Calu3 (cell line): ENCODE measurements around the gene PTGES3. TPM values are rescaled to one million over a fixed set of nuclear protein-coding genes. Genes with fewer than 3 reads are reported as not detected.
A peak's percentile ranks its signal among the peaks of the same experiment; 100 is the strongest.

Experiments used
- BruUV-seq: library from RNA; stranded (reverse); fragments of 400-500 nt; replicated peaks from 2 replicates; lab custom pipeline; 2021; lab: Mats Ljungman, UMichigan
- CTCF ChIA-PET: fragments of 300-600 bp; sonication (Branson Sonifier 250); formaldehyde crosslinking; loops from one replicate; lab custom pipeline; 2022; ENCODE audit warnings: antibody characterized with exemption; lab: Charles Lee
- DNase-seq: peaks from one replicate; pipeline ENCODE4 v3.0.0; 2022
- H3K27ac Mint-ChIP-seq: one replicate; pipeline ENCODE4 v1.8.0; 2022; ENCODE audit warnings: mixed read lengths; ENCODE audit not compliant: unreplicated experiment
- H3K27me3 Mint-ChIP-seq: one replicate; pipeline ENCODE4 v1.8.0; 2022; ENCODE audit warnings: mixed read lengths; ENCODE audit not compliant: unreplicated experiment
- H3K36me3 Mint-ChIP-seq: one replicate; pipeline ENCODE4 v1.8.0; 2022; ENCODE audit warnings: mild to moderate bottlenecking, moderate library complexity, mixed read lengths; ENCODE audit not compliant: insufficient read depth, unreplicated experiment
- H3K4me1 Mint-ChIP-seq: one replicate; pipeline ENCODE4 v1.8.0; 2022; ENCODE audit warnings: mild to moderate bottlenecking, low read depth, mixed read lengths; ENCODE audit not compliant: unreplicated experiment
- H3K4me3 Mint-ChIP-seq: one replicate; pipeline ENCODE4 v1.8.0; 2022; ENCODE audit warnings: mild to moderate bottlenecking, low read depth, moderate library complexity, mixed read lengths; ENCODE audit not compliant: unreplicated experiment
- H3K9me3 Mint-ChIP-seq: one replicate; pipeline ENCODE4 v1.8.0; 2022; ENCODE audit warnings: low read depth, mixed read lengths; ENCODE audit not compliant: unreplicated experiment
- intact Hi-C: fragments of 100-400 bp; cut with micrococcal nuclease; formaldehyde crosslinking; loops from one replicate; pipeline ENCODE4 v1.10.0; 2022; ENCODE audit not compliant: unreplicated experiment
- total RNA-seq: library from RNA; stranded (reverse); gene quantifications from 2 replicates; pipeline ENCODE4 v1.2.3, GENCODE V29; 2022
- TF ChIP-seq, protein P1 (sequence below): fragments of 200-600 bp; IDR thresholded peaks from one replicate; pipeline ENCODE4 v1.8.0; 2022; ENCODE audit warnings: antibody characterized with exemption; ENCODE audit not compliant: unreplicated experiment

PTGES3 gene
- total RNA-seq, 1 experiment from 2014 or later = 437 TPM

DNA sequence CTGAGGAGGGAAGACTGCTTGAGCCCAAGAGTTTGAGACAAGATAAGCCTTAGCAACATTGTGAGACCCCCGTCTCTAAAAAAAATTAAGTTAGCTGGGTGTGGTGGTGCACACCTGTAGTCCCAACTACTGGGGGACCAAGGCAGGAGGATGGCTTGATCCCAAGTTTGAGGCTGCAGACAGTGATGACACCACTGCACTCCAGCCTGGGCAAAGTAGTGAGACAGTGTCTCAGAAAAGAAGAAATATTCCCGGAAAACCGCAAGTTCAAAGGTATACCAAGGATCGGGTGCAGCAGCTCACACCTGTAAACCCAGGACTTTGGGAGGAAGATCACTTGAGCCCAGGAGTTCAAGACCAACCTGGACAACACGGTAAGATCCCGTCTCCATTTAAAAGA is 5.8 kb downstream of the PTGES3 start:
- no peaks in the 10 kb centered on the region for H3K27me3 Mint-ChIP-seq
- H3K27ac Mint-ChIP-seq = peak overlapping the region; percentile 100
- CTCF ChIA-PET = interaction anchor here (1.0 kb wide), 1 partner anchor 59 kb away, joined by 3 read pairs; no protein-coding TSS in a partner anchor
- no peaks in the 10 kb centered on the region for H3K9me3 Mint-ChIP-seq
- peaks cover 93% of the 10 kb centered on the region for H3K36me3 Mint-ChIP-seq
- TF ChIP-seq, protein P1, sequence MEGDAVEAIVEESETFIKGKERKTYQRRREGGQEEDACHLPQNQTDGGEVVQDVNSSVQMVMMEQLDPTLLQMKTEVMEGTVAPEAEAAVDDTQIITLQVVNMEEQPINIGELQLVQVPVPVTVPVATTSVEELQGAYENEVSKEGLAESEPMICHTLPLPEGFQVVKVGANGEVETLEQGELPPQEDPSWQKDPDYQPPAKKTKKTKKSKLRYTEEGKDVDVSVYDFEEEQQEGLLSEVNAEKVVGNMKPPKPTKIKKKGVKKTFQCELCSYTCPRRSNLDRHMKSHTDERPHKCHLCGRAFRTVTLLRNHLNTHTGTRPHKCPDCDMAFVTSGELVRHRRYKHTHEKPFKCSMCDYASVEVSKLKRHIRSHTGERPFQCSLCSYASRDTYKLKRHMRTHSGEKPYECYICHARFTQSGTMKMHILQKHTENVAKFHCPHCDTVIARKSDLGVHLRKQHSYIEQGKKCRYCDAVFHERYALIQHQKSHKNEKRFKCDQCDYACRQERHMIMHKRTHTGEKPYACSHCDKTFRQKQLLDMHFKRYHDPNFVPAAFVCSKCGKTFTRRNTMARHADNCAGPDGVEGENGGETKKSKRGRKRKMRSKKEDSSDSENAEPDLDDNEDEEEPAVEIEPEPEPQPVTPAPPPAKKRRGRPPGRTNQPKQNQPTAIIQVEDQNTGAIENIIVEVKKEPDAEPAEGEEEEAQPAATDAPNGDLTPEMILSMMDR = no peak
- DNase-seq = no peak
- BruUV-seq = no TSS peak
- intact Hi-C loops = no loop called here
- H3K4me3 Mint-ChIP-seq = peak overlapping the region; percentile 99
- peaks cover 9% of the 10 kb centered on the region for H3K4me1 Mint-ChIP-seq

DNA sequence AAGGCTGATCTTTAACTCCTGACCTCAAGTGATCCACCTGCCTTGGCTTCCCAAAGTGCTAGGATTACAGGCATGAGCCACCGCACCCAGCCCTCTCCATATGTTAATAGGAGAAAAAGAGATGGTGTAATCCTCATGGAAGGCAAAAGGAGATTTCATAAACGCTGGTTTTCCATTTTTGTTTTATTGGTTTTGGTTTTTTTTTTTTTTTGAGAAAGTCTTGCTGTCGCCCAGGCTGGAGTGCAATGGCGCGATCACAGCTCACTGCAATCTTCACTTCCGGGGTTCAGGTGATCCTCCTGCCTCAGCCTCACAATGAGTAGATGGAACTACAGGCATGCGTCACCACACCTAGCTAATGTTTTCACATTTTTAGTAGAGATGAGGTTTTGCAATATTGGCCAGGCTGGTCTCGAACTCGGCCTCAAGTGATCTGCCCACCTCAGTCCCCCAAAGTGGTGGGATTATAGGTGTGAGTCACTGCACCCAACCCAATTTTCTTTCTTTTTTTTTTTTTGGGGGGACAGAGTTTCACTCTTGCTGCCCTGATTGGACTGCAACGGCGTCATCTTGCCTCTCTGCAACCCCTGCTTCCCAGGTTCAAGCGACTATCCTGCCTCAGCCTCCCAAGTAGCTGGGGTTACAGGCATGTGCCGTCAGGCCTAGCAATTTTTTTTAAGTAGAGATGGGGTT is 8.1 kb downstream of the PTGES3 start:
- Mint-ChIP-seq H3K36me3 (peaks cover 92% of the 10 kb centered on the region), H3K27me3 (no peaks in the 10 kb centered on the region), H3K4me1 (peaks cover 16% of the 10 kb centered on the region), H3K27ac (no peak overlapping the region), H3K9me3 (no peaks in the 10 kb centered on the region), H3K4me3 (no peak overlapping the region)
- no peak for DNase-seq
- TF ChIP-seq, protein P1 = no peak
- intact Hi-C loops = loop anchor here (2.0 kb wide), 1 partner anchor 15 kb away; no protein-coding TSS in a partner anchor
- CTCF ChIA-PET = interaction anchor here (0.7 kb wide), 1 partner anchor 35 kb away, joined by 3 read pairs; no protein-coding TSS in a partner anchor
- no TSS peak for BruUV-seq

DNA sequence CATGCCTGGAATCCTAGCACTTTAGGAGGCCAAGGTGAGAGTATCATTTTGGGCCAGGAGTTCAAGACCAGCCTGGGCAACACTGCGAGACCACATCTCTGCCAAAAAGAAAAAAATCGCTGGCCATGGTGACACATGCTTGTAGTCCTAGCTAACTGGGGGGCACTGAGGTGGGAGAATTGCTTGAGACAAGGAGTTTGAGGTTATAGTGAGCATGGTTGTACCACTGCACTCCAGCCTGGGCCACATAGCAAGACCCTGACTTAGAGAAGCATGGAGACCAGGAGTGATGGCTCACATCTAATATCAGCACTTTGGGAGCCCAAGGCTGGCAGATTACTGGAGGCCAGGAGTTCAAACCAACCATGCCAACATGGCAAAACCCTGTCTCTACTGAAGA is 9.2 kb downstream of the PTGES3 start:
- H3K4me3 Mint-ChIP-seq = no peak overlapping the region
- CTCF ChIA-PET = no interaction called here
- intact Hi-C loops = loop anchor here (2.0 kb wide), 1 partner anchor 14 kb away; no protein-coding TSS in a partner anchor
- no peaks in the 10 kb centered on the region for H3K27me3 Mint-ChIP-seq
- TF ChIP-seq, protein P1 = no peak
- no TSS peak for BruUV-seq
- H3K4me1 Mint-ChIP-seq = peaks cover 16% of the 10 kb centered on the region
- no peaks in the 10 kb centered on the region for H3K9me3 Mint-ChIP-seq
- no peak overlapping the region for H3K27ac Mint-ChIP-seq
- peaks cover 89% of the 10 kb centered on the region for H3K36me3 Mint-ChIP-seq
- DNase-seq = no peak

DNA sequence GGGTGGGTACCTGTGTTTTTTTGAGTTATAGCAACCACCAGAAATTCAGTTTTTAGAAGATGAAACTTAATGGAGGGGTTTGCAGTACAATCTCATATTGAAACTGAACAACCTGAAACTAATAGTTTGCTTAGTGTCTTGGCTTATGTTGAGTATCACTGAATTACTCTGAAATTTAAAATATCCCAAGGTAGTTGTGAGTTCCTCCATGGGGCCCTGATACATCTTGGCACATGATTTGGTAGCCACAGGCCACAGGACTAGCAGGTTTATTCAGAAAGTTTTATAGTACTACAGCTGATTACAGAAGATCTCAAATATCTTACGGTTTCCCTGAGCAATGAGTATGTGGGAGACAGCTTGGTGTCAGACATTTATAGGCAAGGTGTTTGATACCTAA is 10.4 kb downstream of the PTGES3 start:
- Mint-ChIP-seq H3K27me3 (no peaks in the 10 kb centered on the region), H3K4me3 (no peak overlapping the region), H3K36me3 (peaks cover 88% of the 10 kb centered on the region), H3K27ac (no peak overlapping the region), H3K4me1 (peaks cover 18% of the 10 kb centered on the region), H3K9me3 (no peaks in the 10 kb centered on the region)
- BruUV-seq = no TSS peak
- TF ChIP-seq, protein P1 = no peak
- CTCF ChIA-PET = interaction anchor here (0.7 to 0.8 kb wide), 2 partner anchors 10 to 565 kb away, joined by 3 to 5 read pairs; partner anchors contain the start of gene PTGES3
- intact Hi-C loops = loop anchor here (2.0 kb wide), 1 partner anchor 13 kb away; no protein-coding TSS in a partner anchor
- DNase-seq = no peak
